Measurements from ENCODE around the gene ATP9B. TPM values are rescaled to one million over a fixed set of nuclear protein-coding genes. Genes with fewer than 3 reads are reported as not detected.

Gene ATP9B
- total RNA-seq, 1 experiment from 2014 or later: 15.6 TPM

- TF ChIP-seq CTCF (conservative IDR thresholded peaks at IDR 0.05; ENCODE audit: low read depth, low read length): no peak
- no peak for TF ChIP-seq EZH2phosphoT487 (IDR thresholded peaks at IDR 0.05; ENCODE audit: borderline replicate concordance, low read length)
- no peak for TF ChIP-seq EZH2 (IDR thresholded peaks at IDR 0.05; ENCODE audit: low read length, unreplicated experiment)
- BruUV-seq (replicated peaks): no TSS peak
- intact Hi-C loops (cut with micrococcal nuclease): no loop called here
These were observed 316.6 kb downstream of the ATP9B start for GRCh38 chr18:79385708-79386341.

GRCh38 chr18:79386547-79386946 lies 317.4 kb downstream of the ATP9B start:
- H3K9me3 ChIP-seq (ENCODE audit: low read length): no peaks in the 10 kb centered on the region
- no peaks in the 10 kb centered on the region for H3K36me3 ChIP-seq (ENCODE audit: low read depth, low read length)
- H4K20me1 ChIP-seq (ENCODE audit: low read length): no peaks in the 10 kb centered on the region
- H3K4me1 ChIP-seq (ENCODE audit: insufficient read depth, low read length): no peaks in the 10 kb centered on the region
- no peak overlapping the region for H3K4me2 ChIP-seq (ENCODE audit: low read length)
- intact Hi-C loops (cut with micrococcal nuclease): no loop called here
- H3K79me2 ChIP-seq (ENCODE audit: low read length): no peaks in the 10 kb centered on the region
- BruUV-seq (replicated peaks): no TSS peak
- DNase-seq: no peak
- CTCF ChIA-PET: no interaction called here
- POLR2A ChIA-PET (ENCODE audit: unreplicated experiment): no interaction called here
- H3K9ac ChIP-seq (ENCODE audit: low read length): no peak overlapping the region
- no peak for TF ChIP-seq EZH2phosphoT487 (IDR thresholded peaks at IDR 0.05; ENCODE audit: borderline replicate concordance, low read length)
- no peak for TF ChIP-seq CTCF (conservative IDR thresholded peaks at IDR 0.05; ENCODE audit: low read depth, low read length)
- TF ChIP-seq EZH2 (IDR thresholded peaks at IDR 0.05; ENCODE audit: low read length, unreplicated experiment): no peak
- no peaks in the 10 kb centered on the region for H3F3A ChIP-seq (ENCODE audit: low read length, unreplicated experiment)
- no peak overlapping the region for H2AFZ ChIP-seq (ENCODE audit: low read length)
- H3K27me3 ChIP-seq (ENCODE audit: low read length): no peaks in the 10 kb centered on the region
- no peak for ATAC-seq
- no peak overlapping the region for H3K4me3 ChIP-seq (ENCODE audit: low read length)
- no peak overlapping the region for H3K27ac ChIP-seq (ENCODE audit: low read length)
- H3K9me2 ChIP-seq (replicated peaks; ENCODE audit: low read length): no peaks in the 10 kb centered on the region

More at GRCh38 chr18:79385708-79386341, 316.6 kb downstream of the ATP9B start:
- Histone ChIP-seq H3K4me1 (ENCODE audit: insufficient read depth, low read length) (no peaks in the 10 kb centered on the region), H4K20me1 (ENCODE audit: low read length) (no peaks in the 10 kb centered on the region), H3K27ac (ENCODE audit: low read length) (no peak overlapping the region), H3F3A (ENCODE audit: low read length, unreplicated experiment) (no peaks in the 10 kb centered on the region), H3K4me3 (ENCODE audit: low read length) (no peak overlapping the region), H2AFZ (ENCODE audit: low read length) (no peak overlapping the region), H3K9me2 (replicated peaks; ENCODE audit: low read length) (no peaks in the 10 kb centered on the region), H3K4me2 (ENCODE audit: low read length) (no peak overlapping the region), H3K79me2 (ENCODE audit: low read length) (no peaks in the 10 kb centered on the region), H3K27me3 (ENCODE audit: low read length) (no peaks in the 10 kb centered on the region), H3K36me3 (ENCODE audit: low read depth, low read length) (no peaks in the 10 kb centered on the region), H3K9ac (ENCODE audit: low read length) (no peak overlapping the region), H3K9me3 (ENCODE audit: low read length) (no peaks in the 10 kb centered on the region)
- POLR2A ChIA-PET (ENCODE audit: unreplicated experiment): no interaction called here
- ATAC-seq (no peak), DNase-seq (no peak)
- CTCF ChIA-PET: no interaction called here

- no peaks in the 10 kb centered on the region for H3K9me2 ChIP-seq (replicated peaks; ENCODE audit: low read length)
- H3F3A ChIP-seq (ENCODE audit: low read length, unreplicated experiment): no peaks in the 10 kb centered on the region
- H3K9ac ChIP-seq (ENCODE audit: low read length): no peak overlapping the region
- no peak overlapping the region for H3K27ac ChIP-seq (ENCODE audit: low read length)
- no peaks in the 10 kb centered on the region for H3K9me3 ChIP-seq (ENCODE audit: low read length)
- no peaks in the 10 kb centered on the region for H3K79me2 ChIP-seq (ENCODE audit: low read length)
- H3K4me1 ChIP-seq (ENCODE audit: insufficient read depth, low read length): no peaks in the 10 kb centered on the region
- TF ChIP-seq CTCF (conservative IDR thresholded peaks at IDR 0.05; ENCODE audit: low read depth, low read length): no peak
- no peak for TF ChIP-seq EZH2phosphoT487 (IDR thresholded peaks at IDR 0.05; ENCODE audit: borderline replicate concordance, low read length)
- TF ChIP-seq EZH2 (IDR thresholded peaks at IDR 0.05; ENCODE audit: low read length, unreplicated experiment): no peak
- DNase-seq: no peak
- no peak overlapping the region for H2AFZ ChIP-seq (ENCODE audit: low read length)
- intact Hi-C loops (cut with micrococcal nuclease): no loop called here
- BruUV-seq (replicated peaks): no TSS peak
- ChIA-PET POLR2A (ENCODE audit: unreplicated experiment) (no interaction called here), CTCF (no interaction called here)
- ATAC-seq: no peak
- H3K27me3 ChIP-seq (ENCODE audit: low read length): no peaks in the 10 kb centered on the region
- H3K36me3 ChIP-seq (ENCODE audit: low read depth, low read length): no peaks in the 10 kb centered on the region
- H3K4me2 ChIP-seq (ENCODE audit: low read length): no peak overlapping the region
- H4K20me1 ChIP-seq (ENCODE audit: low read length): no peaks in the 10 kb centered on the region
- no peak overlapping the region for H3K4me3 ChIP-seq (ENCODE audit: low read length)
These were observed 318.0 kb downstream of the ATP9B start for GRCh38 chr18:79387214-79387613.

Measured in PC-3 (cell line).